Central memory CD8-positive, alpha-beta T cell (primary cell): Measurements from ENCODE around the gene ST6GALNAC3.

Source experiments
- ATAC-seq: fragments of 150-1000 bp; cut with Tn5 transposase; replicated peaks from 2 replicates; pipeline ENCODE4 v1.10.0; 2022; ENCODE audit warnings: mild to moderate bottlenecking, moderate FRiP score, moderate number of reproducible peaks; ENCODE audit not compliant: poor library complexity, severe bottlenecking; ENCODE audit errors: extremely low read depth
- DNase-seq, 2 donors: peaks; one replicate each; pipeline ENCODE4 v3.0.0; 2021; ENCODE audit warnings: low spot score in 2 of 2
- H3K27ac Mint-ChIP-seq: one replicate; pipeline ENCODE4 v1.8.0; 2022; ENCODE audit warnings: low read depth, mild to moderate bottlenecking, moderate library complexity, mixed read lengths
- H3K27me3 Mint-ChIP-seq: one replicate; pipeline ENCODE4 v1.8.0; 2022; ENCODE audit warnings: mixed read lengths
- H3K36me3 Mint-ChIP-seq: one replicate; pipeline ENCODE4 v1.8.0; 2022; ENCODE audit warnings: mild to moderate bottlenecking, moderate library complexity, mixed read lengths; ENCODE audit not compliant: insufficient read depth
- H3K4me1 Mint-ChIP-seq: one replicate; pipeline ENCODE4 v1.8.0; 2022; ENCODE audit warnings: mixed read lengths
- H3K4me3 Mint-ChIP-seq: one replicate; pipeline ENCODE4 v1.8.0; 2022; ENCODE audit warnings: mild to moderate bottlenecking, moderate library complexity, mixed read lengths
- H3K9me3 Mint-ChIP-seq: one replicate; pipeline ENCODE4 v1.8.0; 2022; ENCODE audit warnings: mixed read lengths

The ST6GALNAC3 gene

GRCh38 chr1:76430531-76430930, 356.0 kb downstream of the ST6GALNAC3 start:
- Mint-ChIP-seq H3K4me3 (no peak overlapping the region), H3K36me3 (no peaks in the 10 kb centered on the region), H3K9me3 (no peaks in the 10 kb centered on the region), H3K27ac (no peak overlapping the region), H3K4me1 (no peaks in the 10 kb centered on the region), H3K27me3 (no peaks in the 10 kb centered on the region)
- DNase-seq (no peak), ATAC-seq (no peak)

- no peaks in the 10 kb centered on the region for H3K27me3 Mint-ChIP-seq
- no peaks in the 10 kb centered on the region for H3K9me3 Mint-ChIP-seq
- H3K4me1 Mint-ChIP-seq: no peaks in the 10 kb centered on the region
- H3K27ac Mint-ChIP-seq: no peak overlapping the region
- DNase-seq: no peak
- no peak for ATAC-seq
- no peaks in the 10 kb centered on the region for H3K36me3 Mint-ChIP-seq
- H3K4me3 Mint-ChIP-seq: no peak overlapping the region
Observed at GRCh38 chr1:76433526-76433925, 359.0 kb downstream of the ST6GALNAC3 start.

DNA sequence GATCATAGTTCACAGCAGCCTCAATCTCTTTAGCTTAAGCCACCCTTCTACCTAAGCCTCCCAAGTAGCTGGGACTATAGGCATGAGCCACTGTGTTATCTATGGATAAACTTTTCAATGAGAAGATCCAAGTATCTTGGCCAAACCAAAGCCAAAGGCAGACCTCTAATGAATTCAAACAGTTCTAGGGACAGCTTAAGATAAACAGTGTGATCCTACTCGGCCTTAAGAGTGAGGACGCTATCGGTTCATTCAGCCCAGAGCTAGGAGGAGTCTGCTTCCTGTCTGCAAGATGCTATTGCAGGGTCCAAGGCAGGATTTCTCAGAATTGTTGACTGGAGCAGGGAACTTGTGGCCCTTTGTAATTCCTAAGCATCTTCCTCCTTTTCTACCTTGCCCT, 368.7 kb downstream of the ST6GALNAC3 start:
- Mint-ChIP-seq H3K4me3 (no peak overlapping the region), H3K27ac (no peak overlapping the region), H3K4me1 (no peaks in the 10 kb centered on the region), H3K36me3 (no peaks in the 10 kb centered on the region), H3K27me3 (no peaks in the 10 kb centered on the region), H3K9me3 (no peaks in the 10 kb centered on the region)
- DNase-seq (no peak), ATAC-seq (no peak)

DNA sequence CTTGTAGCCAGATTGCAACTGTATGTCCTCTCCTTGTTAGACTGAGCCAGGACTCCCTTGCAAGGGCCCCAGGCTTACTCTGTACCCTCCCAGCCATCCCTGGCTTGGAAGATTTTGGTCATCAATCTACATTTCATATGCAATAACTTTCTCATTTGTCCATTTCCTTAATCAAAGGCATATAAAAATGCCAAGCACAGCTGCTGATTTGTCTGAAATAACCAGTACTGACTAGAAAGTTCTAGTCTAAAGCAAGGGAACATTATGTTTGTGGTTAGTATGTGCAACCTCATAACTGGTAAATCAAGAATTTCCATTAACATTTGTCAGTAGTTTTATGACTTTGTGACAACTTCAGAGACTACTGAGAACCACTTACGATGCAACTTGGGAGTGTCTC, 370.2 kb downstream of the ST6GALNAC3 start:
- H3K9me3 Mint-ChIP-seq: no peaks in the 10 kb centered on the region
- ATAC-seq (no peak), DNase-seq (no peak)
- H3K4me3 Mint-ChIP-seq: no peak overlapping the region
- H3K4me1 Mint-ChIP-seq: no peaks in the 10 kb centered on the region
- H3K27ac Mint-ChIP-seq: no peak overlapping the region
- no peaks in the 10 kb centered on the region for H3K27me3 Mint-ChIP-seq
- H3K36me3 Mint-ChIP-seq: no peaks in the 10 kb centered on the region

DNA sequence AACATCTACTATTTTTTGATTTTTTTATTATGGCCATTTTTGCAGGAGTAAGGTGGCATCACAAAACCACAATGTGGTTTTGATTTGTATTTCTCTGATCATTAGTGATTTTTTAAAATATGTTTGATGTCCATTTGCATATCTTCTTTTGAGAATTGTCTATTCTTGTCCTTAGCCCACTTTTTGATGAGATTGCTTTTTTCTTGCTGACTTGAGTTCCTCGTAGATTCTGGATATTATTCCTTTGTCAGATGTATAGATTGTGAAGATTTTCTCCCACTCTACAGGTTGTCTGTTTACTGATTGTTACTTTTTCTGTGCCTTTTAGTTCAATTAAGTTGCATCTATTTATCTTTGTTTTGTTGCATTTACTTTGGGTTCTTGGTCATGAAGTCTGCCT, 375.7 kb downstream of the ST6GALNAC3 start:
- Mint-ChIP-seq H3K27ac (no peak overlapping the region), H3K4me1 (no peaks in the 10 kb centered on the region), H3K4me3 (no peak overlapping the region), H3K36me3 (peaks cover 2% of the 10 kb centered on the region), H3K27me3 (no peaks in the 10 kb centered on the region), H3K9me3 (peaks cover 5% of the 10 kb centered on the region)
- DNase-seq (no peak), ATAC-seq (no peak)

GRCh38 chr1:76463278-76463677, 388.7 kb downstream of the ST6GALNAC3 start:
- no peaks in the 10 kb centered on the region for H3K4me1 Mint-ChIP-seq

GRCh38 chr1:76463849-76464248, 389.3 kb downstream of the ST6GALNAC3 start:
- Mint-ChIP-seq H3K27ac (no peak overlapping the region), H3K4me1 (no peaks in the 10 kb centered on the region)

More at GRCh38 chr1:76463278-76463677, 388.7 kb downstream of the ST6GALNAC3 start:
- Mint-ChIP-seq H3K27ac (no peak overlapping the region), H3K27me3 (no peaks in the 10 kb centered on the region), H3K36me3 (peaks cover 2% of the 10 kb centered on the region), H3K9me3 (no peaks in the 10 kb centered on the region), H3K4me3 (no peak overlapping the region)
- ATAC-seq: no peak
- DNase-seq: no peak

DNA sequence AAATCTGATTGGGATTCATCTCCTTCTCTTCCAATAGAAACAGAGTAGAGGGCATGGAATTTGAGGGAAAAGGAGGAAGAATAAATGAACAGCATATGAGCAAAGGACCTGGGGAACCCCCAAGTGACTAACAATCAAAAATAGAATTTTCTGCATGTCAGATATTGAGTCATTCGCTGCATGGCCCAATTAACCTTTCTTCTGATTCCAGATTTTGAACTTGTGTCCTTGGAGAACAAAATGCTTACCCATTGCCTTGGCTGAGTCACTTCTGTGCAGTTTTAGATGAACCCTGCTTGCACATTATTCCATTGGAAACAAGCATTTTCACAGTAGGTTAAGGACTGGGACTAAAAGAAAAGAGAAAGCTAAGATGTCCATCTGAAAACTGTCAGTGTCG, 390.5 kb downstream of the ST6GALNAC3 start:
- no peak overlapping the region for H3K4me3 Mint-ChIP-seq
- no peak overlapping the region for H3K27ac Mint-ChIP-seq
- ATAC-seq: no peak
- H3K9me3 Mint-ChIP-seq: no peaks in the 10 kb centered on the region
- H3K27me3 Mint-ChIP-seq: no peaks in the 10 kb centered on the region
- H3K36me3 Mint-ChIP-seq: peaks cover 4% of the 10 kb centered on the region
- no peaks in the 10 kb centered on the region for H3K4me1 Mint-ChIP-seq
- DNase-seq: no peak

More at GRCh38 chr1:76463849-76464248, 389.3 kb downstream of the ST6GALNAC3 start:
- H3K27me3 Mint-ChIP-seq: no peaks in the 10 kb centered on the region
- ATAC-seq (no peak), DNase-seq (no peak)
- peaks cover 4% of the 10 kb centered on the region for H3K36me3 Mint-ChIP-seq
- peak overlapping the region; percentile 2 for H3K4me3 Mint-ChIP-seq
- no peaks in the 10 kb centered on the region for H3K9me3 Mint-ChIP-seq

DNA sequence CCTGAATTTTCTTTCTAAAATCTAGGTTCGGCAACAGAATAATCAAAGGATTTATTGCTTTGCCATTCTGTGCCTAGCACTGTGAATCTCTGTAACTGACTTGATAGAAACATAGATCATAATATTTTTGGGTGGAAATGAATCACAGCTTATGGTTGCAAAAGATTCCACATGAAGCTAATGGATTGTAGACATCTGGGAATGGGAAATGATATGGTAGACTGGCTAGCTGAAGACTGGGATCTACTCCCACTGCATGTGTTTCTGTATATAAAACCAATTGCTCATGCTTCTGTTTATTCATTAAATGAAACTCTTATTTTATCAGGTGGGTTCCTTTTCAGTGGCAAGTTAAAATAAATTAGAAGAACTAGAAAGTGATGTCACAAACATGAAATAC, 395.6 kb downstream of the ST6GALNAC3 start:
- no peaks in the 10 kb centered on the region for H3K27me3 Mint-ChIP-seq
- no peak overlapping the region for H3K4me3 Mint-ChIP-seq
- no peak for DNase-seq
- no peak for ATAC-seq
- H3K9me3 Mint-ChIP-seq: no peaks in the 10 kb centered on the region
- H3K36me3 Mint-ChIP-seq: peaks cover 2% of the 10 kb centered on the region
- no peaks in the 10 kb centered on the region for H3K4me1 Mint-ChIP-seq
- no peak overlapping the region for H3K27ac Mint-ChIP-seq

DNA sequence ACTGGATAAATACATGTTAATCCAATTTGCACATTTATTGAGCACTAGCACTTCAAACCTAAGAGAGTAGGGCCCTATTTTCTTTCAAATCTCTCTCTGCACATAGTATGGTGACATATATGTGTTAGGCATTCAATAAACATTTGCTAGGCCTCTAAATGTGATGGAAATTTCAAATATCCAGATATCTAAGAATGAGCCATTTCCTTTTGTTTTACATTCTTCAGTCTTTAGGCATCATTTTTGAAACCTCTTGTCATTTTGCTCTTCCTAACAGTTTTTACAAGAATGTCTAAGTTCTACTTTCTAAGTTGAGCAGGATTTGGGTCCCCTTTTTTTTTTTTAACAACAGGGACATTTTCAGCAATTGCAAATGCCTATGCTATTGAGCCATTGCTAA, 397.0 kb downstream of the ST6GALNAC3 start:
- DNase-seq: no peak
- Mint-ChIP-seq H3K4me3 (no peak overlapping the region), H3K36me3 (peaks cover 2% of the 10 kb centered on the region), H3K27me3 (no peaks in the 10 kb centered on the region), H3K4me1 (no peaks in the 10 kb centered on the region), H3K27ac (no peak overlapping the region), H3K9me3 (no peaks in the 10 kb centered on the region)
- no peak for ATAC-seq

- DNase-seq (no peak), ATAC-seq (no peak)
- H3K36me3 Mint-ChIP-seq: peaks cover under 1% of the 10 kb centered on the region
- H3K4me3 Mint-ChIP-seq: no peak overlapping the region
- no peaks in the 10 kb centered on the region for H3K27me3 Mint-ChIP-seq
- H3K27ac Mint-ChIP-seq: no peak overlapping the region
- no peaks in the 10 kb centered on the region for H3K4me1 Mint-ChIP-seq
- H3K9me3 Mint-ChIP-seq: no peaks in the 10 kb centered on the region
Observed at GRCh38 chr1:76473591-76473990, 399.0 kb downstream of the ST6GALNAC3 start.

GRCh38 chr1:76474922-76475321, 400.4 kb downstream of the ST6GALNAC3 start:
- Mint-ChIP-seq H3K27ac (no peak overlapping the region), H3K27me3 (no peaks in the 10 kb centered on the region), H3K4me3 (no peak overlapping the region), H3K4me1 (no peaks in the 10 kb centered on the region), H3K9me3 (no peaks in the 10 kb centered on the region), H3K36me3 (no peaks in the 10 kb centered on the region)
- ATAC-seq (no peak), DNase-seq (no peak)

- no peaks in the 10 kb centered on the region for H3K9me3 Mint-ChIP-seq
- ATAC-seq: no peak
- H3K4me1 Mint-ChIP-seq: no peaks in the 10 kb centered on the region
- H3K4me3 Mint-ChIP-seq: no peak overlapping the region
- H3K27me3 Mint-ChIP-seq: no peaks in the 10 kb centered on the region
- DNase-seq: no peak
- no peaks in the 10 kb centered on the region for H3K36me3 Mint-ChIP-seq
- no peak overlapping the region for H3K27ac Mint-ChIP-seq
Observed at GRCh38 chr1:76477156-76477555, 402.6 kb downstream of the ST6GALNAC3 start.

GRCh38 chr1:76480827-76481226, 406.3 kb downstream of the ST6GALNAC3 start:
- H3K9me3 Mint-ChIP-seq: peaks cover 5% of the 10 kb centered on the region
- H3K27ac Mint-ChIP-seq: no peak overlapping the region
- ATAC-seq (no peak), DNase-seq (no peak)
- H3K27me3 Mint-ChIP-seq: no peaks in the 10 kb centered on the region
- no peak overlapping the region for H3K4me3 Mint-ChIP-seq
- H3K4me1 Mint-ChIP-seq: peaks cover 5% of the 10 kb centered on the region
- H3K36me3 Mint-ChIP-seq: no peaks in the 10 kb centered on the region
